Left ventricle myocardium superior (tissue), 1 donor: ENCODE measurements around the gene C1QC. TPM values are rescaled to one million over a fixed set of nuclear protein-coding genes. Genes with fewer than 3 reads are reported as not detected.

Experiments
- ATAC-seq: fragments of 200-7000 bp; cut with Tn5 transposase; one replicate; pipeline ENCODE4 v1.9.1; 2020; ENCODE audit warnings: mild to moderate bottlenecking, moderate library complexity
- DNase-seq: peaks from one replicate; pipeline ENCODE4 v3.0.0-alpha.2; 2020
- intact Hi-C: fragments of 100-400 bp; cut with micrococcal nuclease; formaldehyde crosslinking; loops from one replicate; pipeline ENCODE4 v1.11.0; 2022
- long read RNA-seq: library from polyadenylated mRNA; unstranded; transcript quantifications from one replicate; pipeline ENCODE4 v2.0.0, GENCODE V29; 2021
- total RNA-seq: library from RNA; stranded (reverse); fragmentation: NEBNext Ultra II Directional; extraction: Animal tissue kit (Norgen Biotek cat#: 25700); gene quantifications from one replicate; pipeline ENCODE4 v1.2.1, GENCODE V29; 2021
- donor health status: DM: no; HTN: yes; CAD: no; lungs with severe emphysema.

C1QC gene
- total RNA-seq = 93.5 TPM
- long read RNA-seq, transcript C1QC-203 (3 exons, 1,163 nt) = major isoform, 60 of 79 reads
- long read RNA-seq, transcript C1QC-202 (3 exons, 1,183 nt) = minor isoform, 6 of 79 reads
- long read RNA-seq, partial matches to known transcripts = 7 of 79 reads
- long read RNA-seq, other reads (novel, unspliced or antisense) = 4 of 79 reads

GRCh38 chr1:22643381-22643780 is at the start of gene C1QC:
C1QC (plus strand) TSS chr1:22643633; CDS start chr1:22644024, 391 bp downstream.
- intact Hi-C loops = no loop called here
- DNase-seq (peak; percentile 54), ATAC-seq (peak; percentile 54)

- intact Hi-C loops = no loop called here
- no peak for DNase-seq
- ATAC-seq = no peak
These were observed 49.0 kb upstream of the C1QC start for GRCh38 chr1:22594396-22594795.

GRCh38 chr1:22595108-22595507 is 48.3 kb upstream of the C1QC start:
- ATAC-seq (no peak), DNase-seq (peak; percentile 8)
- intact Hi-C loops = no loop called here

GRCh38 chr1:22597301-22597965 is 46.0 kb upstream of the C1QC start:
- DNase-seq (peak; percentile 14), ATAC-seq (no peak)
- intact Hi-C loops = no loop called here

GRCh38 chr1:22597996-22598395 is 45.4 kb upstream of the C1QC start:
- no peak for DNase-seq
- intact Hi-C loops = no loop called here
- ATAC-seq = no peak

GRCh38 chr1:22598736-22599135 is 44.7 kb upstream of the C1QC start:
- intact Hi-C loops = no loop called here
- no peak for DNase-seq
- no peak for ATAC-seq

- ATAC-seq = no peak
- DNase-seq = no peak
- intact Hi-C loops = no loop called here
These were observed 43.2 kb upstream of the C1QC start for GRCh38 chr1:22600071-22600816.

GRCh38 chr1:22600817-22601605 is 42.4 kb upstream of the C1QC start:
- DNase-seq (no peak), ATAC-seq (no peak)
- intact Hi-C loops = no loop called here

GRCh38 chr1:22601610-22602009 is 41.8 kb upstream of the C1QC start:
- no peak for ATAC-seq
- DNase-seq = no peak
- intact Hi-C loops = no loop called here

GRCh38 chr1:22602060-22602740 is 41.2 kb upstream of the C1QC start:
- intact Hi-C loops = no loop called here
- ATAC-seq (no peak), DNase-seq (no peak)

GRCh38 chr1:22606161-22606560 is 37.3 kb upstream of the C1QC start:
- intact Hi-C loops = no loop called here
- no peak for ATAC-seq
- no peak for DNase-seq

- ATAC-seq (no peak), DNase-seq (no peak)
- intact Hi-C loops = no loop called here
These were observed 36.3 kb upstream of the C1QC start for GRCh38 chr1:22607154-22607553.

GRCh38 chr1:22608361-22608760 is 35.1 kb upstream of the C1QC start:
- no peak for ATAC-seq
- no peak for DNase-seq
- intact Hi-C loops = no loop called here

GRCh38 chr1:22609291-22609690 is 34.1 kb upstream of the C1QC start:
- ATAC-seq = no peak

GRCh38 chr1:22611530-22611947 is 31.9 kb upstream of the C1QC start:
- peak; percentile 58 for ATAC-seq
- peak; percentile 72 for DNase-seq
- intact Hi-C loops = no loop called here

More at GRCh38 chr1:22609291-22609690, 34.1 kb upstream of the C1QC start:
- DNase-seq = no peak
- intact Hi-C loops = no loop called here

- ATAC-seq (no peak), DNase-seq (no peak)
- intact Hi-C loops = no loop called here
These were observed 30.5 kb upstream of the C1QC start for GRCh38 chr1:22612671-22613571.

- ATAC-seq = no peak
- DNase-seq = no peak
- intact Hi-C loops = no loop called here
These were observed 29.9 kb upstream of the C1QC start for GRCh38 chr1:22613572-22613918.

- DNase-seq (no peak), ATAC-seq (no peak)
- intact Hi-C loops = no loop called here
These were observed 29.5 kb upstream of the C1QC start for GRCh38 chr1:22613951-22614350.
